Loucy (cell line): Measurements from ENCODE around the gene MKRN2.

Source experiments
- EZH2phosphoT487 ChIP-seq: fragments of 200-600 bp; IDR thresholded peaks from 2 replicates; pipeline ENCODE4 v1.6.1; 2018; ENCODE audit warnings: antibody characterized with exemption, mild to moderate bottlenecking, moderate library complexity, borderline replicate concordance
- TF ChIP-seq, protein P1 (sequence below): fragments of 200-600 bp; sonication (generic); conservative IDR thresholded peaks from 2 replicates; pipeline ENCODE4 v1.5.1; 2014; ENCODE audit warnings: mild to moderate bottlenecking, antibody characterized with exemption, low read length

DNA sequence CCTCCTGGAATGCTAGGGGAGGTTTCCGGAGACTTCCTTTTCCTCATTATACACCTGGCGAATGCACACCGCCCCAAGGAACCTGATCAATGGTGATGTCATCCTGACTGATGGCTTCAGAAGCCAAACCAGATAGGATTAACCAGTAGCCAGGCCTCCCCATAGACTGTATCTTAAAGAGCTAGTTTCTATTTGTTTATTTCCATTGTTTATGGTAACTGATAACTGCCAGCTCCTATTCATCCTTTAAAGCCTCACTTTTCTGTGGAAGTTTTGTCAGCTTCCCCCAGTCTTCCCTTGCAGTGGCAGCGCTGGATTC, 11.5 kb upstream of the MKRN2 start, which contains the start of gene MKRN2OS:
- TF ChIP-seq, protein P1, sequence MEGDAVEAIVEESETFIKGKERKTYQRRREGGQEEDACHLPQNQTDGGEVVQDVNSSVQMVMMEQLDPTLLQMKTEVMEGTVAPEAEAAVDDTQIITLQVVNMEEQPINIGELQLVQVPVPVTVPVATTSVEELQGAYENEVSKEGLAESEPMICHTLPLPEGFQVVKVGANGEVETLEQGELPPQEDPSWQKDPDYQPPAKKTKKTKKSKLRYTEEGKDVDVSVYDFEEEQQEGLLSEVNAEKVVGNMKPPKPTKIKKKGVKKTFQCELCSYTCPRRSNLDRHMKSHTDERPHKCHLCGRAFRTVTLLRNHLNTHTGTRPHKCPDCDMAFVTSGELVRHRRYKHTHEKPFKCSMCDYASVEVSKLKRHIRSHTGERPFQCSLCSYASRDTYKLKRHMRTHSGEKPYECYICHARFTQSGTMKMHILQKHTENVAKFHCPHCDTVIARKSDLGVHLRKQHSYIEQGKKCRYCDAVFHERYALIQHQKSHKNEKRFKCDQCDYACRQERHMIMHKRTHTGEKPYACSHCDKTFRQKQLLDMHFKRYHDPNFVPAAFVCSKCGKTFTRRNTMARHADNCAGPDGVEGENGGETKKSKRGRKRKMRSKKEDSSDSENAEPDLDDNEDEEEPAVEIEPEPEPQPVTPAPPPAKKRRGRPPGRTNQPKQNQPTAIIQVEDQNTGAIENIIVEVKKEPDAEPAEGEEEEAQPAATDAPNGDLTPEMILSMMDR: no peak
- no peak for TF ChIP-seq EZH2phosphoT487
